ENCODE results near the gene PTPN14.

The PTPN14 gene

GRCh38 chr1:214310010-214310409 lies 241.4 kb downstream of the PTPN14 start:
- DNase-seq (ENCODE audit: low read depth): no peak

- no peak for DNase-seq (ENCODE audit: low read depth)
These were observed 245.1 kb downstream of the PTPN14 start for GRCh38 chr1:214306269-214306668.

GRCh38 chr1:214305164-214305751 lies 246.1 kb downstream of the PTPN14 start:
- DNase-seq (ENCODE audit: low read depth): no peak

- no peak for DNase-seq (ENCODE audit: low read depth)
These were observed 248.1 kb downstream of the PTPN14 start for GRCh38 chr1:214303141-214303930.

GRCh38 chr1:214301526-214301925 lies 249.9 kb downstream of the PTPN14 start:
- DNase-seq (ENCODE audit: low read depth): no peak

- no peak for DNase-seq (ENCODE audit: low read depth)
These were observed 251.1 kb downstream of the PTPN14 start for GRCh38 chr1:214300149-214300780.

All from ELR (cell line).